K562 (cell line): ENCODE measurements around the gene B3GALT5.

Source experiments
- CTBP1 ChIP-seq: fragments of 450-650 bp; IDR thresholded peaks from 2 replicates; pipeline ENCODE4 v1.6.1; 2016; ENCODE audit warnings: borderline replicate concordance
- MTA1 ChIP-seq: fragments of 450-650 bp; IDR thresholded peaks from 2 replicates; pipeline ENCODE4 v1.6.1; 2017; ENCODE audit warnings: borderline replicate concordance
- MTA2 ChIP-seq: fragments of 450-650 bp; IDR thresholded peaks from 2 replicates; pipeline ENCODE4 v1.6.1; 2016; ENCODE audit warnings: low read depth
- PTBP1 ChIP-seq: fragments of 200-400 bp; formaldehyde crosslinking; IDR thresholded peaks from 2 replicates; pipeline ENCODE4 v1.6.1; 2017; ENCODE audit warnings: low read depth, low read length
- SIN3A ChIP-seq, 2 experiments: fragments of 150-350 bp in 1 of 2; IDR thresholded peaks; 2 replicates each; pipeline ENCODE4 v1.6.1; 2011 to 2016; ENCODE audit warnings: borderline replicate concordance in 2 of 2, low read depth in 2 of 2, low read length in 2 of 2, mild to moderate bottlenecking in 2 of 2, moderate library complexity in 2 of 2; ENCODE audit not compliant: control insufficient read depth in 1 of 2
- ZNF146 ChIP-seq: IDR thresholded peaks from one replicate; pipeline ENCODE4 v1.6.1; 2018; ENCODE audit warnings: missing compliant biosample characterization; ENCODE audit not compliant: unreplicated experiment
- ZNF174 ChIP-seq: fragments of 250-450 bp; sonication (Bioruptor Pico); IDR thresholded peaks from 2 replicates; pipeline ENCODE4 v1.4.0; 2020; ENCODE audit warnings: mild to moderate bottlenecking

- no peak for TF ChIP-seq ZNF146 (CRISPR knock-in tag)
- no peak for TF ChIP-seq CTBP1
- no peak for TF ChIP-seq SIN3A (IDR thresholded peaks at IDR 0.05; ENCODE audit: borderline replicate concordance in 2 of 2, control insufficient read depth in 1 of 2, low read depth in 2 of 2, low read length in 2 of 2)
- TF ChIP-seq PTBP1: no peak
- TF ChIP-seq MTA1: no peak
- TF ChIP-seq MTA2: no peak
- no peak for TF ChIP-seq ZNF174 (CRISPR knock-in tag)
These were observed 51.8 kb downstream of the B3GALT5 start for GRCh38 chr21:39664586-39664985.
